HUES48 (cell line): ENCODE measurements around the gene FCHSD1.
A peak's percentile ranks its signal among the peaks of the same experiment; 100 is the strongest.

Source experiments
- H3K27ac ChIP-seq: one replicate; pipeline ENCODE4 v1.7.0; 2013; ENCODE audit warnings: low read depth, low read length, inconsistent platforms
- H3K27me3 ChIP-seq: 2 replicates; pipeline ENCODE4 v1.6.1; 2013; ENCODE audit warnings: mild to moderate bottlenecking, low read length; ENCODE audit not compliant: control insufficient read depth, insufficient read depth
- H3K36me3 ChIP-seq: 2 replicates; pipeline ENCODE4 v1.6.1; 2013; ENCODE audit warnings: low read length; ENCODE audit not compliant: control insufficient read depth, insufficient read depth
- H3K4me1 ChIP-seq: 2 replicates; pipeline ENCODE4 v1.6.1; 2013; ENCODE audit warnings: mild to moderate bottlenecking, low read length; ENCODE audit not compliant: control insufficient read depth, insufficient read depth
- H3K4me3 ChIP-seq: 2 replicates; pipeline ENCODE4 v1.5.1; 2013; ENCODE audit warnings: mild to moderate bottlenecking, low read depth, low read length
- H3K9ac ChIP-seq: 2 replicates; pipeline ENCODE4 v1.6.1; 2013; ENCODE audit warnings: mild to moderate bottlenecking, low read depth, low read length, moderate library complexity
- H3K9me3 ChIP-seq: 2 replicates; pipeline ENCODE4 v1.6.1; 2013; ENCODE audit warnings: low read length; ENCODE audit not compliant: control insufficient read depth, insufficient read depth

Gene FCHSD1

GRCh38 chr5:141640698-141641097 lies 10.5 kb downstream of the FCHSD1 start:
- Histone ChIP-seq H3K4me3 (no peak overlapping the region), H3K36me3 (peaks cover 45% of the 10 kb centered on the region), H3K27ac (no peak overlapping the region), H3K27me3 (no peaks in the 10 kb centered on the region), H3K4me1 (peaks cover 11% of the 10 kb centered on the region), H3K9ac (no peak overlapping the region), H3K9me3 (no peaks in the 10 kb centered on the region)

- Histone ChIP-seq H3K27ac (no peak overlapping the region), H3K9me3 (no peaks in the 10 kb centered on the region), H3K36me3 (peaks cover 39% of the 10 kb centered on the region)
Measured at GRCh38 chr5:141640051-141640415, 11.2 kb downstream of the FCHSD1 start.

GRCh38 chr5:141639357-141640050 lies 11.7 kb downstream of the FCHSD1 start:
- Histone ChIP-seq H3K4me3 (no peak overlapping the region), H3K27ac (no peak overlapping the region), H3K4me1 (peaks cover 12% of the 10 kb centered on the region), H3K9me3 (no peaks in the 10 kb centered on the region), H3K36me3 (peaks cover 39% of the 10 kb centered on the region), H3K27me3 (no peaks in the 10 kb centered on the region), H3K9ac (no peak overlapping the region)

More at GRCh38 chr5:141640051-141640415, 11.2 kb downstream of the FCHSD1 start:
- H3K27me3 ChIP-seq, result no peaks in the 10 kb centered on the region
- H3K4me1 ChIP-seq, result peaks cover 12% of the 10 kb centered on the region
- no peak overlapping the region for H3K9ac ChIP-seq
- H3K4me3 ChIP-seq, result no peak overlapping the region

- peaks cover 12% of the 10 kb centered on the region for H3K4me1 ChIP-seq
Measured at GRCh38 chr5:141638771-141639170, 12.4 kb downstream of the FCHSD1 start.

GRCh38 chr5:141637767-141638419 lies 13.3 kb downstream of the FCHSD1 start:
- no peak overlapping the region for H3K27ac ChIP-seq

More at GRCh38 chr5:141638771-141639170, 12.4 kb downstream of the FCHSD1 start:
- Histone ChIP-seq H3K27ac (no peak overlapping the region), H3K9ac (no peak overlapping the region), H3K9me3 (no peaks in the 10 kb centered on the region), H3K4me3 (no peak overlapping the region), H3K27me3 (no peaks in the 10 kb centered on the region), H3K36me3 (peaks cover 38% of the 10 kb centered on the region)

GRCh38 chr5:141637123-141637766 lies 14.0 kb downstream of the FCHSD1 start:
- Histone ChIP-seq H3K9ac (peak overlapping the region; percentile 26; the same call in 1 of the 2 replicates), H3K27me3 (no peaks in the 10 kb centered on the region), H3K9me3 (no peaks in the 10 kb centered on the region), H3K27ac (peak overlapping the region; percentile 48), H3K36me3 (peaks cover 38% of the 10 kb centered on the region), H3K4me1 (peaks cover 12% of the 10 kb centered on the region), H3K4me3 (peak overlapping the region; percentile 92)

More at GRCh38 chr5:141637767-141638419, 13.3 kb downstream of the FCHSD1 start:
- Histone ChIP-seq H3K4me1 (peaks cover 12% of the 10 kb centered on the region), H3K27me3 (no peaks in the 10 kb centered on the region), H3K4me3 (peak overlapping the region; percentile 92), H3K9ac (no peak overlapping the region), H3K9me3 (no peaks in the 10 kb centered on the region), H3K36me3 (peaks cover 36% of the 10 kb centered on the region)

- peaks cover 37% of the 10 kb centered on the region for H3K36me3 ChIP-seq
- H3K9ac ChIP-seq, result peak within 1 kb of the TSS; percentile 77
- peak within 1 kb of the TSS; percentile 85 for H3K27ac ChIP-seq
- peak within 1 kb of the TSS; percentile 92 for H3K4me3 ChIP-seq
- no peaks in the 10 kb centered on the region for H3K9me3 ChIP-seq
- peaks cover 12% of the 10 kb centered on the region for H3K4me1 ChIP-seq
- no peaks in the 10 kb centered on the region for H3K27me3 ChIP-seq
Measured at GRCh38 chr5:141636413-141637122, 14.7 kb downstream of the FCHSD1 start, which contains the start of the genes HDAC3 and RELL2. HDAC3 (minus strand) TSS chr5:141636849; CDS start chr5:141636790, 59 bp downstream. RELL2 (plus strand) TSS chr5:141636997; CDS start chr5:141638226, 1,229 bp downstream.

- Histone ChIP-seq H3K27ac (no peak overlapping the region), H3K4me3 (peak overlapping the region; percentile 92), H3K9me3 (no peaks in the 10 kb centered on the region), H3K4me1 (peaks cover 12% of the 10 kb centered on the region), H3K27me3 (no peaks in the 10 kb centered on the region), H3K36me3 (peaks cover 32% of the 10 kb centered on the region), H3K9ac (peak overlapping the region; percentile 39; the same call in 1 of the 2 replicates)
Measured at GRCh38 chr5:141636106-141636412, 15.2 kb downstream of the FCHSD1 start.

GRCh38 chr5:141635646-141636045 lies 15.6 kb downstream of the FCHSD1 start:
- peaks cover 34% of the 10 kb centered on the region for H3K36me3 ChIP-seq
- H3K27me3 ChIP-seq, result no peaks in the 10 kb centered on the region
- peak overlapping the region; percentile 92 for H3K4me3 ChIP-seq
- peaks cover 12% of the 10 kb centered on the region for H3K4me1 ChIP-seq
- no peak overlapping the region for H3K27ac ChIP-seq
- H3K9ac ChIP-seq, result no peak overlapping the region
- H3K9me3 ChIP-seq, result no peaks in the 10 kb centered on the region

GRCh38 chr5:141634720-141635119 lies 16.5 kb downstream of the FCHSD1 start:
- H3K9ac ChIP-seq, result no peak overlapping the region
- no peaks in the 10 kb centered on the region for H3K27me3 ChIP-seq
- peaks cover 38% of the 10 kb centered on the region for H3K36me3 ChIP-seq
- no peak overlapping the region for H3K27ac ChIP-seq
- H3K4me1 ChIP-seq, result peaks cover 12% of the 10 kb centered on the region
- H3K9me3 ChIP-seq, result no peaks in the 10 kb centered on the region
- H3K4me3 ChIP-seq, result no peak overlapping the region
